ENCODE results near the gene NSFL1C. TPM values are rescaled to one million over a fixed set of nuclear protein-coding genes. Genes with fewer than 3 reads are reported as not detected.

Gene NSFL1C
- total RNA-seq, 1 experiment from 2014 or later, result 119 TPM

- Mint-ChIP-seq H3K36me3 (ENCODE audit: insufficient read depth, unreplicated experiment) (peaks cover 12% of the 10 kb centered on the region), H3K27me3 (ENCODE audit: insufficient read depth, unreplicated experiment) (no peaks in the 10 kb centered on the region), H3K4me1 (ENCODE audit: low read depth, unreplicated experiment) (peaks cover 40% of the 10 kb centered on the region), H3K4me3 (ENCODE audit: unreplicated experiment) (peak overlapping the region; percentile 74), H3K9me3 (ENCODE audit: unreplicated experiment) (no peaks in the 10 kb centered on the region), H3K27ac (ENCODE audit: unreplicated experiment) (no peak overlapping the region)
- Histone ChIP-seq H3K4me1 (peaks cover 13% of the 10 kb centered on the region), H3K36me3 (ENCODE audit: control insufficient read depth, insufficient read depth, low read length) (peaks cover 2% of the 10 kb centered on the region; the same call in 1 of the 2 replicates), H3K27me3 (replicated peaks; ENCODE audit: control insufficient read depth, insufficient read depth, low read length) (no peaks in the 10 kb centered on the region), H3K4me3 (ENCODE audit: low read depth, low read length) (no peak overlapping the region), H3K9me3 (no peaks in the 10 kb centered on the region)
- TF ChIP-seq CTCF (IDR thresholded peaks at IDR 0.05; ENCODE audit: insufficient read depth in 1 of 2, low read depth in 1 of 2, low read length in 1 of 2, severe bottlenecking in 1 of 2, unreplicated experiment in 1 of 2), result no peak
- intact Hi-C loops (cut with micrococcal nuclease; ENCODE audit: unreplicated experiment), result no loop called here
- no peak for DNase-seq
- no TSS peak for BruUV-seq (replicated peaks)
- CTCF ChIA-PET, result interaction anchor here (1.0 to 2.6 kb wide), 3 partner anchors 35 to 75 kb away, joined by 4 to 9 read pairs (median 5); partner anchors contain the start of gene FKBP1A
- POLR2A ChIA-PET, result no interaction called here
Observed at GRCh38 chr20:1468117-1468624, 1.5 kb upstream of the NSFL1C start.

- Mint-ChIP-seq H3K36me3 (ENCODE audit: insufficient read depth, unreplicated experiment) (peaks cover 12% of the 10 kb centered on the region), H3K27me3 (ENCODE audit: insufficient read depth, unreplicated experiment) (no peaks in the 10 kb centered on the region), H3K27ac (ENCODE audit: unreplicated experiment) (peak overlapping the region; percentile 64), H3K4me3 (ENCODE audit: unreplicated experiment) (peak overlapping the region; percentile 74), H3K4me1 (ENCODE audit: low read depth, unreplicated experiment) (peaks cover 34% of the 10 kb centered on the region), H3K9me3 (ENCODE audit: unreplicated experiment) (no peaks in the 10 kb centered on the region)
- intact Hi-C loops (cut with micrococcal nuclease; ENCODE audit: unreplicated experiment), result no loop called here
- DNase-seq, result no peak
- peaks cover 2% of the 10 kb centered on the region; the same call in 1 of the 2 replicates for H3K36me3 ChIP-seq (ENCODE audit: control insufficient read depth, insufficient read depth, low read length)
- no peaks in the 10 kb centered on the region for H3K9me3 ChIP-seq
- H3K4me3 ChIP-seq (ENCODE audit: low read depth, low read length), result 0 out of 2 replicates have a peak overlapping the region, but pooled peaks have one; percentile 21
- ChIA-PET POLR2A (interaction anchor here (0.6 kb wide), 1 partner anchor 76 kb away, joined by 4 read pairs; no protein-coding TSS in a partner anchor), CTCF (interaction anchor here (0.6 to 2.6 kb wide), 7 partner anchors 8 to 74 kb away, joined by 3 to 12 read pairs (median 5); partner anchors contain the start of gene FKBP1A)
- H3K4me1 ChIP-seq, result peaks cover 13% of the 10 kb centered on the region
- H3K27me3 ChIP-seq (replicated peaks; ENCODE audit: control insufficient read depth, insufficient read depth, low read length), result no peaks in the 10 kb centered on the region
- TF ChIP-seq CTCF (IDR thresholded peaks at IDR 0.05; ENCODE audit: insufficient read depth in 1 of 2, low read depth in 1 of 2, low read length in 1 of 2, severe bottlenecking in 1 of 2, unreplicated experiment in 1 of 2), result no peak
- no TSS peak for BruUV-seq (replicated peaks)
Observed at GRCh38 chr20:1467355-1468116, 887 bp upstream of the NSFL1C start.

GRCh38 chr20:1467082-1467354 lies 369 bp upstream of the NSFL1C start:
- TF ChIP-seq CTCF (IDR thresholded peaks at IDR 0.05; ENCODE audit: insufficient read depth in 1 of 2, low read depth in 1 of 2, low read length in 1 of 2, severe bottlenecking in 1 of 2, unreplicated experiment in 1 of 2), result no peak
- Histone ChIP-seq H3K27me3 (replicated peaks; ENCODE audit: control insufficient read depth, insufficient read depth, low read length) (no peaks in the 10 kb centered on the region), H3K4me3 (ENCODE audit: low read depth, low read length) (peak overlapping the region; percentile 21; the same call in 1 of the 2 replicates), H3K9me3 (no peaks in the 10 kb centered on the region), H3K36me3 (ENCODE audit: control insufficient read depth, insufficient read depth, low read length) (peaks cover 2% of the 10 kb centered on the region; the same call in 1 of the 2 replicates), H3K4me1 (peaks cover 13% of the 10 kb centered on the region)
- Mint-ChIP-seq H3K27me3 (ENCODE audit: insufficient read depth, unreplicated experiment) (no peaks in the 10 kb centered on the region), H3K27ac (ENCODE audit: unreplicated experiment) (peak overlapping the region; percentile 64), H3K4me3 (ENCODE audit: unreplicated experiment) (peak overlapping the region; percentile 74), H3K4me1 (ENCODE audit: low read depth, unreplicated experiment) (peaks cover 34% of the 10 kb centered on the region), H3K36me3 (ENCODE audit: insufficient read depth, unreplicated experiment) (peaks cover 12% of the 10 kb centered on the region), H3K9me3 (ENCODE audit: unreplicated experiment) (no peaks in the 10 kb centered on the region)
- CTCF ChIA-PET, result interaction anchor here (0.6 to 1.7 kb wide), 6 partner anchors 8 to 74 kb away, joined by 3 to 12 read pairs (median 4); partner anchors contain the start of gene FKBP1A
- POLR2A ChIA-PET, result interaction anchor here (0.6 kb wide), 1 partner anchor 75 kb away, joined by 4 read pairs; no protein-coding TSS in a partner anchor
- no TSS peak for BruUV-seq (replicated peaks)
- no peak for DNase-seq
- intact Hi-C loops (cut with micrococcal nuclease; ENCODE audit: unreplicated experiment), result no loop called here
